CD14-positive monocyte (primary cell): ENCODE measurements around the gene CAMTA1. TPM values are rescaled to one million over a fixed set of nuclear protein-coding genes. Genes with fewer than 3 reads are reported as not detected.

Source experiments
- DNase-seq, 3 donors: peaks; one replicate each; pipeline ENCODE4 v3.0.0-alpha.2; 2011 to 2022
- H2AFZ ChIP-seq: 2 replicates; pipeline ENCODE4 v1.6.0; 2012; ENCODE audit warnings: mild to moderate bottlenecking, low read depth, low read length, inconsistent platforms; ENCODE audit not compliant: insufficient read depth, poor library complexity, severe bottlenecking
- H3K27ac ChIP-seq, 2 donors: 1 replicate in 1 of 2; 2 replicates in 1 of 2; pipeline ENCODE4 v1.5.1; 2012 to 2013; ENCODE audit warnings: low read length in 2 of 2, control low read depth in 1 of 2, inconsistent platforms in 1 of 2, low read depth in 1 of 2, mild to moderate bottlenecking in 1 of 2
- H3K27me3 ChIP-seq, 2 donors: one replicate each; pipeline versions ENCODE4 v1.6.0 to v1.6.1; 2011 to 2013; ENCODE audit warnings: low read length in 2 of 2; ENCODE audit not compliant: control insufficient read depth in 2 of 2, insufficient read depth in 2 of 2
- H3K36me3 ChIP-seq, 2 donors: replicated peaks in 1 of 2; 1 replicate in 1 of 2; 2 replicates in 1 of 2; pipeline versions ENCODE4 v1.5.1 to v1.6.1; 2012 to 2013; ENCODE audit warnings: low read length in 2 of 2, control low read depth in 1 of 2, inconsistent platforms in 1 of 2, mild to moderate bottlenecking in 1 of 2; ENCODE audit not compliant: insufficient read depth in 2 of 2, control insufficient read depth in 1 of 2
- H3K4me1 ChIP-seq, 2 donors: 1 replicate in 1 of 2; 2 replicates in 1 of 2; pipeline versions ENCODE4 v1.5.1 to v1.6.1; 2012 to 2013; ENCODE audit warnings: low read length in 2 of 2, control low read depth in 1 of 2, inconsistent platforms in 1 of 2, mild to moderate bottlenecking in 1 of 2, moderate library complexity in 1 of 2; ENCODE audit not compliant: insufficient read depth in 2 of 2, control insufficient read depth in 1 of 2
- H3K4me2 ChIP-seq: replicated peaks from 2 replicates; pipeline ENCODE3; 2012; ENCODE audit warnings: low read length, moderate library complexity, mild to moderate bottlenecking; ENCODE audit not compliant: poor library complexity, severe bottlenecking; ENCODE audit errors: extremely low read depth
- H3K4me3 ChIP-seq, 3 experiments: fragments of 200-600 bp in 1 of 3; sonication (generic) in 1 of 3; replicated peaks in 1 of 3; 1 replicate in 2 of 3; 2 replicates in 1 of 3; pipeline ENCODE4 v1.5.1; 2011 to 2013; ENCODE audit warnings: low read length in 3 of 3, mild to moderate bottlenecking in 3 of 3, control low read depth in 2 of 3, low read depth in 2 of 3, inconsistent platforms in 1 of 3, moderate library complexity in 1 of 3
- H3K79me2 ChIP-seq: 2 replicates; pipeline ENCODE4 v1.6.0; 2012; ENCODE audit warnings: mild to moderate bottlenecking, control low read depth, inconsistent platforms, low read length, moderate library complexity; ENCODE audit not compliant: insufficient read depth
- H3K9ac ChIP-seq: 2 replicates; pipeline ENCODE4 v1.6.0; 2017; ENCODE audit warnings: low read length, mild to moderate bottlenecking; ENCODE audit not compliant: insufficient read depth, poor library complexity, severe bottlenecking
- H3K9me3 ChIP-seq, 2 donors: replicated peaks in 1 of 2; 1 replicate in 1 of 2; 2 replicates in 1 of 2; pipeline versions ENCODE4 v1.5.1 to v1.6.1; 2012 to 2013; ENCODE audit warnings: low read length in 2 of 2, control low read depth in 1 of 2; ENCODE audit not compliant: control insufficient read depth in 1 of 2, insufficient read depth in 1 of 2
- H4K20me1 ChIP-seq: 2 replicates; pipeline ENCODE4 v1.6.0; 2012; ENCODE audit warnings: mild to moderate bottlenecking, low read length, control low read depth, moderate library complexity; ENCODE audit not compliant: insufficient read depth
- H3K27ac Mint-ChIP-seq, 7 donors: one replicate each; pipeline ENCODE4 v1.8.0; 2020; ENCODE audit warnings: mild to moderate bottlenecking in 7 of 7, mixed read lengths in 7 of 7, moderate library complexity in 6 of 7, inconsistent platforms in 2 of 7
- H3K27me3 Mint-ChIP-seq, 3 donors: one replicate each; pipeline ENCODE4 v1.8.0; 2021 to 2022; ENCODE audit warnings: low read depth in 3 of 3, mild to moderate bottlenecking in 3 of 3, mixed read lengths in 3 of 3, moderate library complexity in 3 of 3, inconsistent platforms in 1 of 3
- H3K36me3 Mint-ChIP-seq, 2 donors: one replicate each; pipeline ENCODE4 v1.8.0; 2020; ENCODE audit warnings: mixed read lengths in 2 of 2, inconsistent platforms in 1 of 2, mild to moderate bottlenecking in 1 of 2
- H3K4me1 Mint-ChIP-seq: one replicate; pipeline ENCODE4 v1.8.0; 2020; ENCODE audit warnings: mild to moderate bottlenecking, mixed read lengths
- H3K4me3 Mint-ChIP-seq, 2 donors: one replicate each; pipeline ENCODE4 v1.8.0; 2020; ENCODE audit warnings: mild to moderate bottlenecking in 2 of 2, mixed read lengths in 2 of 2, moderate library complexity in 1 of 2
- H3K9me3 Mint-ChIP-seq, 7 donors: one replicate each; pipeline ENCODE4 v1.8.0; 2020 to 2022; ENCODE audit warnings: mixed read lengths in 7 of 7, mild to moderate bottlenecking in 6 of 7, moderate library complexity in 6 of 7, inconsistent platforms in 2 of 7
- CTCF ChIP-seq: fragments of 200-600 bp; IDR thresholded peaks from one replicate; pipeline ENCODE4 v1.8.0; 2022; ENCODE audit warnings: antibody characterized with exemption, mild to moderate bottlenecking
- WGBS: methylation state at CpG from one replicate; pipeline ENCODE4 v1.1.5; 2013; ENCODE audit warnings: missing lambda C conversion rate; ENCODE audit not compliant: insufficient coverage; 5-methylcytosine and 5-hydroxymethylcytosine counted together
- intact Hi-C, 2 donors: fragments of 100-400 bp; cut with micrococcal nuclease; formaldehyde crosslinking; loops; one replicate each; pipeline versions ENCODE4 v1.15.0 to v1.15.1; 2023
- polyA plus RNA-seq, 3 donors: library from polyadenylated mRNA; depleted of rRNA in 1 of 3; unstranded in 2 of 3; stranded (reverse) in 1 of 3; fragments of 300-500 nt in 2 of 3; fragments of >200 nt in 1 of 3; fragmentation: Illumina TruSeq in 2 of 3; gene quantifications; 1 replicate in 2 of 3; 2 replicates in 1 of 3; pipeline ENCODE4 v1.2.3, GENCODE V29; 2012 to 2021

CAMTA1 gene
- polyA plus RNA-seq, 3 donors = 52.0 to 89.6 (median 78.3) TPM

GRCh38 chr1:7457811-7458210 is 672.6 kb downstream of the CAMTA1 start:
- no peak for DNase-seq
- H3K4me3 ChIP-seq = no peak overlapping the region
- no peaks in the 10 kb centered on the region for H3K27me3 ChIP-seq
- WGBS = 64% methylated on average over 7 of the region's 15 CpGs
- intact Hi-C loops = no loop called here
- no peak overlapping the region for H3K4me3 Mint-ChIP-seq
- no peaks in the 10 kb centered on the region for H3K36me3 Mint-ChIP-seq
- H3K4me2 ChIP-seq = no peak overlapping the region
- no peaks in the 10 kb centered on the region for H3K36me3 ChIP-seq
- H4K20me1 ChIP-seq = no peaks in the 10 kb centered on the region
- H3K9me3 Mint-ChIP-seq = no peaks in the 10 kb centered on the region
- H3K9ac ChIP-seq = no peak overlapping the region
- no peaks in the 10 kb centered on the region for H3K79me2 ChIP-seq
- H3K9me3 ChIP-seq = no peaks in the 10 kb centered on the region
- TF ChIP-seq CTCF = no peak
- peaks cover 2% of the 10 kb centered on the region in 3 donors for H3K27me3 Mint-ChIP-seq
- no peaks in the 10 kb centered on the region for H3K4me1 ChIP-seq
- no peak overlapping the region for H3K27ac ChIP-seq
- peak overlapping the region in 1 of 7 donors; percentile 62 for H3K27ac Mint-ChIP-seq
- H2AFZ ChIP-seq = no peak overlapping the region
- peaks cover 5% of the 10 kb centered on the region for H3K4me1 Mint-ChIP-seq

GRCh38 chr1:7458946-7459345 is 673.7 kb downstream of the CAMTA1 start:
- no peaks in the 10 kb centered on the region for H3K9me3 Mint-ChIP-seq
- H4K20me1 ChIP-seq = no peaks in the 10 kb centered on the region

More at GRCh38 chr1:7458946-7459345, 673.7 kb downstream of the CAMTA1 start:
- Histone ChIP-seq H3K4me2 (no peak overlapping the region), H3K9me3 (no peaks in the 10 kb centered on the region), H3K4me3 (no peak overlapping the region), H3K9ac (no peak overlapping the region), H3K36me3 (no peaks in the 10 kb centered on the region), H3K27ac (no peak overlapping the region), H3K27me3 (no peaks in the 10 kb centered on the region), H3K4me1 (no peaks in the 10 kb centered on the region), H2AFZ (no peak overlapping the region), H3K79me2 (no peaks in the 10 kb centered on the region)
- intact Hi-C loops = no loop called here
- Mint-ChIP-seq H3K36me3 (no peaks in the 10 kb centered on the region), H3K4me3 (no peak overlapping the region), H3K4me1 (peaks cover 4% of the 10 kb centered on the region), H3K27ac (no peak overlapping the region), H3K27me3 (peaks cover 0 to 4% (median 2%) of the 10 kb centered on the region in 3 donors)
- DNase-seq = no peak
- 96% methylated on average over 6 of the region's 7 CpGs for WGBS
- TF ChIP-seq CTCF = no peak
